Lung (tissue), 13 donors: Measurements from ENCODE around the gene GTF2A1L. TPM values are rescaled to one million over a fixed set of nuclear protein-coding genes. Genes with fewer than 3 reads are reported as not detected.

Experiments
- ATAC-seq: fragments of 200-7000 bp; cut with Tn5 transposase; one replicate; pipeline ENCODE4 v1.9.1; 2020; ENCODE audit warnings: moderate number of reproducible peaks; ENCODE audit not compliant: insufficient read depth, low FRiP score
- DNase-seq, 3 donors: peaks; one replicate each; pipeline ENCODE4 v3.0.0-alpha.2; 2013 to 2017
- H3K27ac ChIP-seq, 2 donors: one replicate each; pipeline ENCODE4 v1.5.1; 2013; ENCODE audit warnings: mild to moderate bottlenecking in 2 of 2, moderate library complexity in 2 of 2, control low read depth in 1 of 2, inconsistent platforms in 1 of 2, low read depth in 1 of 2, low read length in 1 of 2
- H3K27me3 ChIP-seq, 3 donors: one replicate each; pipeline ENCODE4 v1.5.1; 2013; ENCODE audit warnings: low read length in 2 of 3; ENCODE audit not compliant: control insufficient read depth in 3 of 3, insufficient read depth in 3 of 3
- H3K36me3 ChIP-seq, 4 donors: one replicate each; pipeline ENCODE4 v1.5.1; 2013; ENCODE audit warnings: low read length in 4 of 4, mild to moderate bottlenecking in 1 of 4, moderate library complexity in 1 of 4; ENCODE audit not compliant: control insufficient read depth in 4 of 4, insufficient read depth in 4 of 4
- H3K4me1 ChIP-seq, 5 donors: one replicate each; pipeline ENCODE4 v1.5.1; 2013; ENCODE audit warnings: low read length in 5 of 5, mild to moderate bottlenecking in 2 of 5, moderate library complexity in 1 of 5; ENCODE audit not compliant: control insufficient read depth in 5 of 5, insufficient read depth in 5 of 5
- H3K4me3 ChIP-seq: one replicate; pipeline ENCODE4 v1.5.1; 2013; ENCODE audit warnings: mild to moderate bottlenecking, control low read depth, moderate library complexity
- H3K9ac ChIP-seq, 2 donors: one replicate each; pipeline ENCODE4 v1.5.1; 2013; ENCODE audit warnings: low read length in 2 of 2, control low read depth in 1 of 2; ENCODE audit not compliant: insufficient read depth in 1 of 2
- H3K9me3 ChIP-seq, 4 donors: one replicate each; pipeline ENCODE4 v1.5.1; 2013; ENCODE audit warnings: low read length in 3 of 4, mild to moderate bottlenecking in 1 of 4, moderate library complexity in 1 of 4; ENCODE audit not compliant: control insufficient read depth in 4 of 4, insufficient read depth in 3 of 4
- WGBS, 2 donors: extraction: QIAGEN DNeasy Blood & Tissue Kit; methylation state at CpG; one replicate each; pipeline ENCODE4 v1.1.7; 2013; 5-methylcytosine and 5-hydroxymethylcytosine counted together
- polyA plus RNA-seq, 2 donors: library from polyadenylated mRNA; stranded (reverse); fragments of 200-250 nt; gene quantifications; one replicate each; pipeline ENCODE4 v1.2.1, GENCODE V29; 2013
- small RNA-seq: library from RNA; depleted of rRNA; stranded (forward); fragments of <200 nt; gene quantifications from one replicate; pipeline ENCODE3, GENCODE V24; 2014; ENCODE audit warnings: low replicate concordance
- total RNA-seq, 2 donors: library from RNA; depleted of rRNA in 1 of 2; stranded (reverse); fragments of >200 nt in 1 of 2; gene quantifications; one replicate each; pipeline ENCODE4 v1.2.1, GENCODE V29; 2014 to 2021
- TF ChIP-seq, protein P1 (sequence below): IDR thresholded peaks from 2 replicates; pipeline ENCODE4 v1.5.1; 2012; ENCODE audit warnings: mild to moderate bottlenecking; ENCODE audit errors: control extremely low read depth, extremely low read depth
- donor health status: control.
- donor health status: control.
- donor health status: Bipolar disorder and iron deficiency.
- donor health status: healthy.
- donor health status: DM: yes; HTN: yes; CAD: no.

Gene GTF2A1L
- total and polyA plus RNA-seq, 4 donors = 0.39 to 1.6 (median 0.51) TPM; not detected in 1

DNA sequence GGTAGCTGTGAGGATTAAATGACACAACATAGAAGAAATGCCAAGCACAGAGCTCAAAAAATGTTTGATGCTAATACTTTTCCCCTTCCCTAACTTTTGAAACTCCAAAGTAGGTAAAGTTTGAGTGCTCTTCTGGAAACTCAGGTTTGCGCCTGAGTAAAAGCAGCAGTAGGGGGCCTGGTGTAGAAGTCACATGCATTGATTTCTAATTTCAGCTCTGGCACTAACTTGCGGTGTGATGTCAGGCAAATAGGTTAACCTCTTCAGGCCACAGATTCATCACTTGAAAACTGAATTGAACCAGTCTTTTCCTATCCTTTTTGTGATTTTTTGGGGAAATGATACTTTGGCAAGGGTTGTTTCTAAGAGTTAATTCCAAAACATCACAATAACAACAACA lies 110.6 kb downstream of the GTF2A1L start:
- ATAC-seq = no peak
- DNase-seq = no peak
- H3K4me3 ChIP-seq = no peak overlapping the region
- no peaks in the 10 kb centered on the region for H3K36me3 ChIP-seq
- no peak overlapping the region for H3K27ac ChIP-seq
- no peak overlapping the region for H3K9ac ChIP-seq
- TF ChIP-seq, protein P1, sequence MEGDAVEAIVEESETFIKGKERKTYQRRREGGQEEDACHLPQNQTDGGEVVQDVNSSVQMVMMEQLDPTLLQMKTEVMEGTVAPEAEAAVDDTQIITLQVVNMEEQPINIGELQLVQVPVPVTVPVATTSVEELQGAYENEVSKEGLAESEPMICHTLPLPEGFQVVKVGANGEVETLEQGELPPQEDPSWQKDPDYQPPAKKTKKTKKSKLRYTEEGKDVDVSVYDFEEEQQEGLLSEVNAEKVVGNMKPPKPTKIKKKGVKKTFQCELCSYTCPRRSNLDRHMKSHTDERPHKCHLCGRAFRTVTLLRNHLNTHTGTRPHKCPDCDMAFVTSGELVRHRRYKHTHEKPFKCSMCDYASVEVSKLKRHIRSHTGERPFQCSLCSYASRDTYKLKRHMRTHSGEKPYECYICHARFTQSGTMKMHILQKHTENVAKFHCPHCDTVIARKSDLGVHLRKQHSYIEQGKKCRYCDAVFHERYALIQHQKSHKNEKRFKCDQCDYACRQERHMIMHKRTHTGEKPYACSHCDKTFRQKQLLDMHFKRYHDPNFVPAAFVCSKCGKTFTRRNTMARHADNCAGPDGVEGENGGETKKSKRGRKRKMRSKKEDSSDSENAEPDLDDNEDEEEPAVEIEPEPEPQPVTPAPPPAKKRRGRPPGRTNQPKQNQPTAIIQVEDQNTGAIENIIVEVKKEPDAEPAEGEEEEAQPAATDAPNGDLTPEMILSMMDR = no peak
- WGBS, 2 donors = 94 to 98% methylated on average over 2 of the region's 2 CpGs
- peaks cover 0 to 9% (median 0%) of the 10 kb centered on the region in 5 donors for H3K4me1 ChIP-seq
- no peaks in the 10 kb centered on the region for H3K9me3 ChIP-seq
- no peaks in the 10 kb centered on the region for H3K27me3 ChIP-seq

DNA sequence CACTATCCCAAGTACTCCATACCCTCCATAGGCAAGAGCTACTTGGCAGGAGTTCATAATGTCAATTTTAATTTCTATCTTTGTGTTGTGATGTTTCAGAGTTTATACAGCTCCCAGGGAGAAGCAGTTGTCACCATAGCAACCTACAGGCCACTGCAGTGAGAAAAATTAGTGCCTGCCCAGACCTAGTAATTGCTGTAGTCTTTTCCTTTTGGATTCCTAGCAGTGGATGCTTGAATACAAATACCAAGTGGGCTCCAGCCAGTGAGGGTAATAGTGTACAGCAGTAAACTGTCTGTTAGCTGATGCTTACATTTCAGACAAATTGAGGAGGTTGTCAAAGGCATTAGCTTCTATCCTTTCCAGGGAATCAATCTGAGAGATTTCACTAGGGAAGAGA lies 111.2 kb downstream of the GTF2A1L start:
- peaks cover 0 to 9% (median 0%) of the 10 kb centered on the region in 5 donors for H3K4me1 ChIP-seq
- no peak overlapping the region for H3K27ac ChIP-seq
- H3K9me3 ChIP-seq = no peaks in the 10 kb centered on the region
- no peak overlapping the region for H3K9ac ChIP-seq
- no peak for ATAC-seq
- no peak overlapping the region for H3K4me3 ChIP-seq
- H3K36me3 ChIP-seq = no peaks in the 10 kb centered on the region
- TF ChIP-seq, protein P1 = no peak
- H3K27me3 ChIP-seq = no peaks in the 10 kb centered on the region
- DNase-seq = no peak

Small RNA genes within 50 kb of the gene (small RNA-seq; reads per million reads assigned to genes)
- gene TPT1P11 = not detected

Other genes with a start within 250 kb of the GTF2A1L start
- gene PPP1R21, start 177.1 kb upstream of the GTF2A1L start, total RNA-seq = 10 to 100 TPM; 21.6 to 43.3 TPM
- 10 to 100 TPM; 16.4 to 31.5 TPM for gene PPP1R21, start 177.1 kb upstream of the GTF2A1L start, polyA plus RNA-seq
- gene STON1, start 87.7 kb upstream of the GTF2A1L start, total RNA-seq = 10 to 100 TPM; 13.4 to 35.2 TPM
- gene STON1, start 87.7 kb upstream of the GTF2A1L start, polyA plus RNA-seq = 1 to 10 TPM; 3.8 to 7.7 TPM
- under 1 TPM; 0.12 to 0.26 TPM for gene LHCGR, start 137.9 kb downstream of the GTF2A1L start, total RNA-seq
- gene LHCGR, start 137.9 kb downstream of the GTF2A1L start, polyA plus RNA-seq = under 1 TPM; 0.02 to 0.06 TPM